SK-N-SH treated with all-trans-retinoic acid at 6 μM for 48 hours (cell line): ENCODE results near the gene CLDN24.
A peak's percentile ranks its signal among the peaks of the same experiment; 100 is the strongest.

Experiments used
- ATAC-seq: fragments of 200-7000 bp; cut with Tn5 transposase; 3 replicates; pipeline ENCODE4 v1.9.1; 2020; ENCODE audit warnings: mild to moderate bottlenecking, moderate library complexity
- ARNTL ChIP-seq: fragments of 450-650 bp; formaldehyde crosslinking; IDR thresholded peaks from 2 replicates; pipeline ENCODE4 v1.5.0; 2020; ENCODE audit warnings: low read depth, mild to moderate bottlenecking, moderate library complexity, borderline replicate concordance
- CSDC2 ChIP-seq: fragments of 250-450 bp; sonication (Bioruptor Pico); IDR thresholded peaks from 2 replicates; pipeline ENCODE4 v1.5.0; 2020; ENCODE audit warnings: mild to moderate bottlenecking, moderate library complexity
- ESRRG ChIP-seq: fragments of 250-450 bp; sonication (Bioruptor Pico); IDR thresholded peaks from 2 replicates; pipeline ENCODE4 v1.6.1; 2021; ENCODE audit warnings: mild to moderate bottlenecking
- GLIS3 ChIP-seq: fragments of 250-450 bp; sonication (Bioruptor Pico); IDR thresholded peaks from 2 replicates; pipeline ENCODE4 v1.5.0; 2020; ENCODE audit warnings: mild to moderate bottlenecking, moderate library complexity
- ISL1 ChIP-seq: fragments of 250-450 bp; sonication (Bioruptor Pico); IDR thresholded peaks from 2 replicates; pipeline ENCODE4 v2.1.2; 2022; ENCODE audit warnings: mild to moderate bottlenecking, moderate library complexity
- OSR1 ChIP-seq: fragments of 250-450 bp; sonication (Bioruptor Pico); IDR thresholded peaks from 2 replicates; pipeline ENCODE4 v1.8.0; 2022; ENCODE audit warnings: moderate library complexity, mild to moderate bottlenecking, inconsistent platforms
- PPARA ChIP-seq: fragments of 250-450 bp; sonication (Bioruptor Pico); IDR thresholded peaks from 2 replicates; pipeline ENCODE4 v1.5.0; 2020; ENCODE audit warnings: mild to moderate bottlenecking, borderline replicate concordance
- RARB ChIP-seq: fragments of 250-450 bp; sonication (Bioruptor Pico); IDR thresholded peaks from 2 replicates; pipeline ENCODE4 v1.8.0; 2021; ENCODE audit warnings: mild to moderate bottlenecking, moderate library complexity
- SNAI2 ChIP-seq: fragments of 250-450 bp; sonication (Bioruptor Pico); IDR thresholded peaks from 2 replicates; pipeline ENCODE4 v1.5.0; 2020; ENCODE audit warnings: mild to moderate bottlenecking, moderate library complexity
- TCF4 ChIP-seq: fragments of 250-450 bp; sonication (Bioruptor Pico); IDR thresholded peaks from 2 replicates; pipeline ENCODE4 v1.8.0; 2021; ENCODE audit warnings: mild to moderate bottlenecking, moderate library complexity, borderline replicate concordance
- TOX ChIP-seq: fragments of 250-450 bp; sonication (Bioruptor Pico); IDR thresholded peaks from 2 replicates; pipeline ENCODE4 v1.8.0; 2021; ENCODE audit warnings: mild to moderate bottlenecking, moderate library complexity, borderline replicate concordance
- ZC3H10 ChIP-seq: fragments of 250-450 bp; sonication (Bioruptor Pico); IDR thresholded peaks from 2 replicates; pipeline ENCODE4 v1.5.1; 2021; ENCODE audit warnings: mild to moderate bottlenecking, moderate library complexity
- ZFP3 ChIP-seq: fragments of 250-450 bp; sonication (Bioruptor Pico); IDR thresholded peaks from 2 replicates; pipeline ENCODE4 v1.5.0; 2020; ENCODE audit warnings: mild to moderate bottlenecking, moderate library complexity
- ZNF565 ChIP-seq: fragments of 450-650 bp; formaldehyde crosslinking; conservative IDR thresholded peaks from 2 replicates; pipeline ENCODE4 v1.5.0; 2020; ENCODE audit warnings: low read depth, mild to moderate bottlenecking, moderate library complexity
- ZNF70 ChIP-seq: fragments of 450-650 bp; formaldehyde crosslinking; IDR thresholded peaks from 2 replicates; pipeline ENCODE4 v1.5.0; 2020; ENCODE audit warnings: mild to moderate bottlenecking, moderate library complexity
- ZNF8 ChIP-seq: fragments of 450-650 bp; formaldehyde crosslinking; IDR thresholded peaks from 2 replicates; pipeline ENCODE4 v1.5.0; 2020; ENCODE audit warnings: mild to moderate bottlenecking, moderate library complexity
- TF ChIP-seq, protein P1 (sequence below): fragments of 250-450 bp; sonication (Bioruptor Pico); IDR thresholded peaks from 2 replicates; pipeline ENCODE4 v1.5.0; 2020; ENCODE audit warnings: mild to moderate bottlenecking, moderate library complexity
- TF ChIP-seq, protein P2 (sequence below): fragments of 250-450 bp; sonication (Bioruptor Pico); IDR thresholded peaks from 2 replicates; pipeline ENCODE4 v1.8.0; 2020; ENCODE audit warnings: mild to moderate bottlenecking, moderate library complexity, borderline replicate concordance
- TF ChIP-seq, protein P3 (sequence below): fragments of 250-450 bp; sonication (Bioruptor Pico); IDR thresholded peaks from 2 replicates; pipeline ENCODE4 v1.5.1; 2021; ENCODE audit warnings: mild to moderate bottlenecking, moderate library complexity
- TF ChIP-seq, protein P4 (sequence below): fragments of 250-450 bp; sonication (Bioruptor Pico); IDR thresholded peaks from 2 replicates; pipeline ENCODE4 v1.8.0; 2021; ENCODE audit warnings: low read depth, mild to moderate bottlenecking, moderate library complexity, borderline replicate concordance

Gene CLDN24

DNA sequence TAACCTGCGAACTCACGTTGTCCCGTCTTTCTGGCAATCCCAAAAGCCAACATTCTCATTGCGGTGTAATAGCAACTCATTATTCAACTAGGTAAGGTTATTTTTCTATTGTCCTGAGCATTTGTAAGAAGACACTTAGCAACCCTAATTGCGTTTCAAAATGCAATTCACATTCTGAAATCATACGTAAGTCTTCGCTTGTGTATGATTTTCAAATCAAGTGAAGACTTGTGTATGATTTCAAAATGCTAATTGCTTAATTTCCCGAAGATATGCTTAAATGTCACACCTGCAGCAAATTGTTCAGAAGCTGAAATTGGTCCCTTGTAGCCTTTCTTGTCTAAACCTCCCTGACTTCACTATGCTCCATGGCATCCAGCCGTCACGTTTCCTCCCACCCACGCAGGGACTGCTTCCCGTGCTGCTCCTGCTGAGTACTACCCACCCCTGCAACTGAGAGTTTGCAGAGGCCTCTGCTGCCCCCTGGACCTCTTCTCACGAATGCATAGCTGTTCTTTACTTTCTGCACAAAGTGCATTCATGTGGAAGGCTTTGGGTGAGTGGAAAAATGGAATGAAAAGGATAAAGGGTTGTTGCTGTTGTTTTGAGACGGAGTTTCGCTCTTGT lies 40.8 kb upstream of the CLDN24 start (continued):
- TF ChIP-seq, protein P1, sequence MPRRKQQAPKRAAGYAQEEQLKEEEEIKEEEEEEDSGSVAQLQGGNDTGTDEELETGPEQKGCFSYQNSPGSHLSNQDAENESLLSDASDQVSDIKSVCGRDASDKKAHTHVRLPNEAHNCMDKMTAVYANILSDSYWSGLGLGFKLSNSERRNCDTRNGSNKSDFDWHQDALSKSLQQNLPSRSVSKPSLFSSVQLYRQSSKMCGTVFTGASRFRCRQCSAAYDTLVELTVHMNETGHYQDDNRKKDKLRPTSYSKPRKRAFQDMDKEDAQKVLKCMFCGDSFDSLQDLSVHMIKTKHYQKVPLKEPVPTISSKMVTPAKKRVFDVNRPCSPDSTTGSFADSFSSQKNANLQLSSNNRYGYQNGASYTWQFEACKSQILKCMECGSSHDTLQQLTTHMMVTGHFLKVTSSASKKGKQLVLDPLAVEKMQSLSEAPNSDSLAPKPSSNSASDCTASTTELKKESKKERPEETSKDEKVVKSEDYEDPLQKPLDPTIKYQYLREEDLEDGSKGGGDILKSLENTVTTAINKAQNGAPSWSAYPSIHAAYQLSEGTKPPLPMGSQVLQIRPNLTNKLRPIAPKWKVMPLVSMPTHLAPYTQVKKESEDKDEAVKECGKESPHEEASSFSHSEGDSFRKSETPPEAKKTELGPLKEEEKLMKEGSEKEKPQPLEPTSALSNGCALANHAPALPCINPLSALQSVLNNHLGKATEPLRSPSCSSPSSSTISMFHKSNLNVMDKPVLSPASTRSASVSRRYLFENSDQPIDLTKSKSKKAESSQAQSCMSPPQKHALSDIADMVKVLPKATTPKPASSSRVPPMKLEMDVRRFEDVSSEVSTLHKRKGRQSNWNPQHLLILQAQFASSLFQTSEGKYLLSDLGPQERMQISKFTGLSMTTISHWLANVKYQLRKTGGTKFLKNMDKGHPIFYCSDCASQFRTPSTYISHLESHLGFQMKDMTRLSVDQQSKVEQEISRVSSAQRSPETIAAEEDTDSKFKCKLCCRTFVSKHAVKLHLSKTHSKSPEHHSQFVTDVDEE (CRISPR knock-in tag), result no peak
- TF ChIP-seq ESRRG (CRISPR knock-in tag), result no peak

DNA sequence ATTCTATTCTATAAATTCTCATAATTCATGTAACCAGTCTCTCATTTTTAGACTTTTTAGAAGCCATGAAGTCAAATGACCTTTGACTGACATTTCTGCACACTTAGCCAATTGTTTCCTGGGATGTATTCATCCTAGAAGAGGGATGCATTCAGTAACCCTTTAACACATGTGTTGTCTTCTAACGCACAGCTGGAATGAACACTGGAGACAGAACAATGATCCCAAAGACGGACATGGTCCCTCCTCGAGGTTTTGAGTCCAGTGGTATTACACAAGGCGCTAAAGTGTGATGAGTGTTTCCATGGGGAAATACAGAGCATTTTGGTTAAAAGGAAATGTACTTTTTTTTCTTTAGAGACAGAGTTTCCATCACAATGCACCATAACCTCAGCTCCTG lies 39.8 kb upstream of the CLDN24 start:
- ATAC-seq, result no peak
- TF ChIP-seq ARNTL (CRISPR knock-in tag) (no peak), TCF4 (CRISPR knock-in tag) (no peak), SNAI2 (CRISPR knock-in tag) (no peak), TOX (CRISPR knock-in tag) (no peak), PPARA (no peak), ESRRG (CRISPR knock-in tag) (no peak), GLIS3 (no peak), RARB (CRISPR knock-in tag) (no peak), ZNF8 (CRISPR knock-in tag) (no peak), ZNF565 (CRISPR knock-in tag) (no peak), ZNF70 (no peak)
- TF ChIP-seq, protein P1 (CRISPR knock-in tag), result no peak
- TF ChIP-seq, protein P2, sequence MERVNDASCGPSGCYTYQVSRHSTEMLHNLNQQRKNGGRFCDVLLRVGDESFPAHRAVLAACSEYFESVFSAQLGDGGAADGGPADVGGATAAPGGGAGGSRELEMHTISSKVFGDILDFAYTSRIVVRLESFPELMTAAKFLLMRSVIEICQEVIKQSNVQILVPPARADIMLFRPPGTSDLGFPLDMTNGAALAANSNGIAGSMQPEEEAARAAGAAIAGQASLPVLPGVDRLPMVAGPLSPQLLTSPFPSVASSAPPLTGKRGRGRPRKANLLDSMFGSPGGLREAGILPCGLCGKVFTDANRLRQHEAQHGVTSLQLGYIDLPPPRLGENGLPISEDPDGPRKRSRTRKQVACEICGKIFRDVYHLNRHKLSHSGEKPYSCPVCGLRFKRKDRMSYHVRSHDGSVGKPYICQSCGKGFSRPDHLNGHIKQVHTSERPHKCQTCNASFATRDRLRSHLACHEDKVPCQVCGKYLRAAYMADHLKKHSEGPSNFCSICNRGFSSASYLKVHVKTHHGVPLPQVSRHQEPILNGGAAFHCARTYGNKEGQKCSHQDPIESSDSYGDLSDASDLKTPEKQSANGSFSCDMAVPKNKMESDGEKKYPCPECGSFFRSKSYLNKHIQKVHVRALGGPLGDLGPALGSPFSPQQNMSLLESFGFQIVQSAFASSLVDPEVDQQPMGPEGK (CRISPR knock-in tag), result no peak

DNA sequence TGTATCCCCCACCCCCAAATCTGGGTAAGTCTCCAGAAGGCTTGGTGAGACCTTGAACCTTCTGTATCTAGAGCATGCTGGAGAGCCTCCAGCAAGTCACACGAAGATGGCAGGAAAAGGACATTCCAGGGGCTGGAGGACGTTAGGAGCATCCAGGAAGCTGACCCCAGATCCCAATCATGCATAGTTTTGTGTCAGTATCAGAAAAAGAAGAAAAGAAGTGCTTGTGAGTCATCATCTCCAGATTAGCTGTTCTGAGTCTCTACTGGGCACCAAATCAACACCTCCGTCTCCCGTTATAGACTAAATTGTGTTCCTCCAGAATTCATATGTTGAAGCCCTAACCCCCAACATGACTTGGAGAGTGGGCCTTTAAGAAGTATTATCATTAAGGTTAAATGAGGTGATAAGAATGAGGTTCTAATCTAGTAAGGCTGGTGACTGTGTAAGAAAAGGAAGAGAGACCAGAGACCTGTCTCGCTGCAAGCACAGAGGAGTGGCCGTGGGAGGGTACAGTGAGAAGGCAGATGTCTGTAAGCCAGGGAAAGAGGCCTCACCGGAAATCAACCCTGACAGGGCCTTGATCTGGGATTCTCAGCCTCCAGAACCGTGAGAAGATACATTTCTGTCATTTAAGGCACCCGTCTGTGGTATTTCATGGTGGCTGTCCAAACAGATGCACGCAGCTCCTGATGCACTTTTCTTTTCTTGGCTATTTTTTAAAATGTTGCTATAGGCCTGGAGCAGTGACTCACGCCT lies 38.1 kb upstream of the CLDN24 start:
- ATAC-seq, result peak; percentile 72
- TF ChIP-seq ZNF565 (CRISPR knock-in tag), result no peak
- TF ChIP-seq TOX (CRISPR knock-in tag), result peak; percentile 61; the same call in 1 of the 2 replicates
- no peak for TF ChIP-seq OSR1
- TF ChIP-seq ISL1 (CRISPR knock-in tag), result no peak
- no peak for TF ChIP-seq SNAI2 (CRISPR knock-in tag)

DNA sequence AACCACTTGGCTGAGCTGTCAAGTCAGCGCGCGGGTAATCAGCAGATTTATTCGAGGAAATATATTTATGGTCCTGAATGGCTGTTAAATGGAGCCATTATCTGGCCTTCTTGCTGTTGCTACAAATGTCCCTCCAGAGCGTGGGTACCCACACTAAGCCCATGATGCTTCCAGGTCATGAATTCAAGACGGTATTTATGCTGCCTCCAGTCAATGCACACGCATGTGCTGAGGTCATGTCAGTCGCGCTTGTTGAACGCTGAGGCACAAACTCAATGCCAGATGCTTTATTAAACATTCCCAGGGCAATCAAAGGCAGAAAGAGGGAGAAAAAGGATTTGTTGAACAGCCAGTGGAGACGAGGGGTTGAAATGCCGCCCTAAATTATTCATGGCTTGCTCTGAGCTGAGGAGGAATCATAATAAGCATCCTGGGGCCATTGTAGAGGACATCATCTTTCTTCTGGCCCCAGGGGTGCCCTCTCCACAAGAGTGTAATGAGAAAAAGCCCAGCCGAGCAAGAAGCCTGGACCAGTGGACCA lies 36.1 kb upstream of the CLDN24 start:
- no peak for ATAC-seq
- TF ChIP-seq ZNF8 (CRISPR knock-in tag), result no peak
- no peak for TF ChIP-seq TOX (CRISPR knock-in tag)
- no peak for TF ChIP-seq ZFP3
- no peak for TF ChIP-seq TCF4 (CRISPR knock-in tag)
- no peak for TF ChIP-seq ESRRG (CRISPR knock-in tag)
- TF ChIP-seq ZNF70, result no peak
- no peak for TF ChIP-seq ARNTL (CRISPR knock-in tag)
- TF ChIP-seq, protein P3, sequence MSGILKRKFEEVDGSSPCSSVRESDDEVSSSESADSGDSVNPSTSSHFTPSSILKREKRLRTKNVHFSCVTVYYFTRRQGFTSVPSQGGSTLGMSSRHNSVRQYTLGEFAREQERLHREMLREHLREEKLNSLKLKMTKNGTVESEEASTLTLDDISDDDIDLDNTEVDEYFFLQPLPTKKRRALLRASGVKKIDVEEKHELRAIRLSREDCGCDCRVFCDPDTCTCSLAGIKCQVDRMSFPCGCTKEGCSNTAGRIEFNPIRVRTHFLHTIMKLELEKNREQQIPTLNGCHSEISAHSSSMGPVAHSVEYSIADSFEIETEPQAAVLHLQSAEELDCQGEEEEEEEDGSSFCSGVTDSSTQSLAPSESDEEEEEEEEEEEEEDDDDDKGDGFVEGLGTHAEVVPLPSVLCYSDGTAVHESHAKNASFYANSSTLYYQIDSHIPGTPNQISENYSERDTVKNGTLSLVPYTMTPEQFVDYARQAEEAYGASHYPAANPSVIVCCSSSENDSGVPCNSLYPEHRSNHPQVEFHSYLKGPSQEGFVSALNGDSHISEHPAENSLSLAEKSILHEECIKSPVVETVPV (CRISPR knock-in tag), result no peak
- no peak for TF ChIP-seq ZC3H10 (CRISPR knock-in tag)
- TF ChIP-seq, protein P2 (CRISPR knock-in tag), result no peak
- TF ChIP-seq SNAI2 (CRISPR knock-in tag), result no peak
- TF ChIP-seq CSDC2 (CRISPR knock-in tag), result no peak
- TF ChIP-seq ISL1 (CRISPR knock-in tag), result no peak
- TF ChIP-seq OSR1, result no peak
- TF ChIP-seq, protein P4, sequence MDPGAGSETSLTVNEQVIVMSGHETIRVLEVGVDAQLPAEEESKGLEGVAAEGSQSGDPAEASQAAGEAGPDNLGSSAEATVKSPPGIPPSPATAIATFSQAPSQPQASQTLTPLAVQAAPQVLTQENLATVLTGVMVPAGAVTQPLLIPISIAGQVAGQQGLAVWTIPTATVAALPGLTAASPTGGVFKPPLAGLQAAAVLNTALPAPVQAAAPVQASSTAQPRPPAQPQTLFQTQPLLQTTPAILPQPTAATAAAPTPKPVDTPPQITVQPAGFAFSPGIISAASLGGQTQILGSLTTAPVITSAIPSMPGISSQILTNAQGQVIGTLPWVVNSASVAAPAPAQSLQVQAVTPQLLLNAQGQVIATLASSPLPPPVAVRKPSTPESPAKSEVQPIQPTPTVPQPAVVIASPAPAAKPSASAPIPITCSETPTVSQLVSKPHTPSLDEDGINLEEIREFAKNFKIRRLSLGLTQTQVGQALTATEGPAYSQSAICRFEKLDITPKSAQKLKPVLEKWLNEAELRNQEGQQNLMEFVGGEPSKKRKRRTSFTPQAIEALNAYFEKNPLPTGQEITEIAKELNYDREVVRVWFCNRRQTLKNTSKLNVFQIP (CRISPR knock-in tag), result no peak
